H1 (cell line): Measurements from ENCODE around the gene TLE4. TPM values are rescaled to one million over a fixed set of nuclear protein-coding genes. Genes with fewer than 3 reads are reported as not detected.

Source experiments
- BACH1 ChIP-seq: IDR thresholded peaks from 2 replicates; pipeline ENCODE4 v1.6.1; 2012; ENCODE audit warnings: low read length, improper control_type of control experiment
- EP300 ChIP-seq, 2 experiments: IDR thresholded peaks; 1 replicate in 1 of 2; 2 replicates in 1 of 2; pipeline ENCODE4 v1.6.1; 2011 to 2012; ENCODE audit warnings: low read depth in 2 of 2, low read length in 2 of 2, mild to moderate bottlenecking in 2 of 2, borderline replicate concordance in 1 of 2, inconsistent platforms in 1 of 2, moderate library complexity in 1 of 2
- MAX ChIP-seq: IDR thresholded peaks from 2 replicates; pipeline ENCODE4 v1.6.1; 2012; ENCODE audit warnings: inconsistent platforms
- NRF1 ChIP-seq: IDR thresholded peaks from 2 replicates; pipeline ENCODE4 v1.6.1; 2011; ENCODE audit warnings: mild to moderate bottlenecking, low read depth, low read length, improper control_type of control experiment
- TAF7 ChIP-seq: optimal IDR thresholded peaks from 2 replicates; pipeline ENCODE3; 2011; ENCODE audit warnings: low read depth, mild to moderate bottlenecking, inconsistent platforms, low read length, moderate library complexity, borderline replicate concordance
- polyA plus RNA-seq, 7 experiments: library from polyadenylated mRNA; depleted of rRNA in 3 of 7; stranded (reverse) in 5 of 7; unstranded in 2 of 7; fragments of >200 nt in 5 of 7; fragments of 200-250 nt in 2 of 7; gene quantifications; 1 replicate in 5 of 7; 2 replicates in 1 of 7; 4 replicates in 1 of 7; pipeline versions ENCODE4 v1.2.1 to v1.2.3, GENCODE V29; 2011 to 2013; ENCODE audit warnings: missing spikeins in 2 of 7, mixed read lengths in 2 of 7
- total RNA-seq: library from RNA; stranded (reverse); fragmentation: NEBNext Ultra II Directional; extraction: Animal tissue kit (Norgen Biotek cat#: 25700); gene quantifications from 2 replicates; pipeline ENCODE4 v1.2.1, GENCODE V29; 2021

The TLE4 gene
- total and polyA plus RNA-seq, 2 of the 8 experiments (the other 6 are each of a cell fraction or from before 2014, with no cell fraction given) = 32.4 to 36.9 TPM

GRCh38 chr9:79522793-79523192, 49.0 kb upstream of the TLE4 start (continued):
- TF ChIP-seq EP300 (IDR thresholded peaks at IDR 0.05; ENCODE audit: borderline replicate concordance in 1 of 2, low read depth in 2 of 2, low read length in 2 of 2) = no peak
- no peak for TF ChIP-seq NRF1
- TF ChIP-seq MAX = no peak
- no peak for TF ChIP-seq TAF7
- TF ChIP-seq BACH1 = no peak
- TF ChIP-seq, all 59 proteins: peak for 0
